CD4-positive, alpha-beta T cell (primary cell): ENCODE results near the gene MUC4. TPM values are rescaled to one million over a fixed set of nuclear protein-coding genes. Genes with fewer than 3 reads are reported as not detected.
A peak's percentile ranks its signal among the peaks of the same experiment; 100 is the strongest.

Experiments
- ATAC-seq: fragments of 200-7000 bp; cut with Tn5 transposase; one replicate; pipeline ENCODE4 v1.10.0; 2022; ENCODE audit warnings: mild to moderate bottlenecking; ENCODE audit not compliant: poor library complexity
- CTCF ChIA-PET: fragments of 350-600 bp; sonication (Branson Sonifier 250); formaldehyde crosslinking; loops from one replicate; lab custom pipeline; 2021; ENCODE audit warnings: antibody characterized with exemption, inconsistent platforms; lab: Charles Lee
- POLR2A ChIA-PET: fragments of 350-600 bp; sonication (Branson Sonifier 250); formaldehyde crosslinking; loops from one replicate; lab custom pipeline; 2021; ENCODE audit warnings: antibody characterized with exemption, inconsistent platforms; lab: Charles Lee
- DNase-seq, 14 experiments: peaks; one replicate each; pipeline ENCODE4 v3.0.0-alpha.2; 2013 to 2020; ENCODE audit warnings: mixed read lengths in 2 of 14
- H3K27ac ChIP-seq, 2 donors: one replicate each; pipeline versions ENCODE4 v1.5.1 to v1.7.0; 2013; ENCODE audit warnings: low read length in 2 of 2, low read depth in 1 of 2, mild to moderate bottlenecking in 1 of 2
- H3K27me3 ChIP-seq, 2 experiments: 1 replicate in 1 of 2; 2 replicates in 1 of 2; pipeline versions ENCODE4 v1.6.1 to v1.7.0; 2013; ENCODE audit warnings: low read length in 2 of 2, control low read depth in 1 of 2, mild to moderate bottlenecking in 1 of 2, moderate library complexity in 1 of 2; ENCODE audit not compliant: insufficient read depth in 2 of 2, control insufficient read depth in 1 of 2
- H3K36me3 ChIP-seq: one replicate; pipeline ENCODE4 v1.6.1; 2013; ENCODE audit warnings: low read length, control low read depth; ENCODE audit not compliant: insufficient read depth
- H3K4me1 ChIP-seq: one replicate; pipeline ENCODE4 v1.6.1; 2013; ENCODE audit warnings: low read length, control low read depth; ENCODE audit not compliant: insufficient read depth
- H3K4me3 ChIP-seq: one replicate; pipeline ENCODE4 v1.5.1; 2013; ENCODE audit warnings: mild to moderate bottlenecking, low read length, moderate library complexity
- H3K9me3 ChIP-seq, 2 experiments: 1 replicate in 1 of 2; 2 replicates in 1 of 2; pipeline versions ENCODE4 v1.6.1 to v1.7.0; 2013; ENCODE audit warnings: low read length in 2 of 2, mild to moderate bottlenecking in 2 of 2, control low read depth in 1 of 2, moderate library complexity in 1 of 2; ENCODE audit not compliant: control insufficient read depth in 1 of 2, insufficient read depth in 1 of 2
- H3K27ac Mint-ChIP-seq: one replicate; pipeline ENCODE4 v1.8.0; 2020; ENCODE audit warnings: mixed read lengths
- H3K27me3 Mint-ChIP-seq: one replicate; pipeline ENCODE4 v1.8.0; 2021; ENCODE audit warnings: mixed read lengths
- H3K36me3 Mint-ChIP-seq: one replicate; pipeline ENCODE4 v1.8.0; 2021; ENCODE audit warnings: low read depth, mixed read lengths
- H3K4me1 Mint-ChIP-seq: one replicate; pipeline ENCODE4 v1.8.0; 2021; ENCODE audit warnings: low read depth, mixed read lengths
- H3K4me3 Mint-ChIP-seq: one replicate; pipeline ENCODE4 v1.8.0; 2020; ENCODE audit warnings: mild to moderate bottlenecking, mixed read lengths
- H3K9me3 Mint-ChIP-seq: one replicate; pipeline ENCODE4 v1.8.0; 2020; ENCODE audit warnings: mixed read lengths
- intact Hi-C, 2 experiments: fragments of 100-400 bp; cut with DNase I in 1 of 2; cut with micrococcal nuclease in 1 of 2; formaldehyde crosslinking; loops; one replicate each; pipeline versions ENCODE4 v1.15.1 to v1.9.0; 2023 to 2025; cut with DNase I, micrococcal nuclease
- total RNA-seq, 174 experiments: library from RNA in 2 of 174; stranded (reverse) in 2 of 174; gene quantifications; one replicate each; pipeline ENCODE4 v1.2.3 and lab custom pipeline; 2021 to 2026
- TF ChIP-seq, protein P1 (sequence below): fragments of 200-600 bp; IDR thresholded peaks from one replicate; pipeline ENCODE4 v1.8.0; 2022; ENCODE audit warnings: antibody characterized with exemption, mild to moderate bottlenecking

The MUC4 gene
- total RNA-seq, 2 experiments from 2014 or later: not detected

DNA sequence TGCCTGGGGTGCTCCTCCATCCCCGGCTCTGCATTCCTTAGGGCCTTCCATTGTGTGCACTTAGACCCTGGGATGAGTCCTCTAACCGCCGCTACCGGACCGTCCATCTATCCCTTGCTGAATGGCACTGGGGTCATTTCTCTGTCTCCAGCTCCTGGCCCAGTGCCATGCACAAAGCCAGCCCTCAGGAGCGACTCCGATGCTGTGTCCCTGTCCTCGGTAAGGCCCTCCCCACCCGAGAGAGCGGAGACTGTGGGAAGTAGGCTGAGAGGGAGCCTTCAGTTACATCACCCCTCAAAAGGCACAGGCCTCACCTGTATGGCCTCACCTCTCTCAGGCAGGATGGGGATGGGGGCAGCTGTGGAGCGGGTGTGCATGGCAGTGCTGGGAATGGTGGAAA lies 33.8 kb downstream of the MUC4 start:
- Histone ChIP-seq H3K36me3 (no peaks in the 10 kb centered on the region), H3K4me3 (no peak overlapping the region), H3K9me3 (peaks cover 0 to 48% of the 10 kb centered on the region in 2 experiments), H3K27me3 (no peaks in the 10 kb centered on the region), H3K4me1 (peaks cover 19% of the 10 kb centered on the region), H3K27ac (no peak overlapping the region)
- Mint-ChIP-seq H3K27me3 (no peaks in the 10 kb centered on the region), H3K27ac (peak overlapping the region; percentile 71), H3K36me3 (peaks cover 11% of the 10 kb centered on the region), H3K4me3 (peak overlapping the region; percentile 15), H3K9me3 (peaks cover 6% of the 10 kb centered on the region), H3K4me1 (peaks cover 23% of the 10 kb centered on the region)
- ChIA-PET POLR2A (no interaction called here), CTCF (no interaction called here)
- ATAC-seq (no peak), DNase-seq (peak in 1 of 14 experiments; percentile 30)
- TF ChIP-seq, protein P1, sequence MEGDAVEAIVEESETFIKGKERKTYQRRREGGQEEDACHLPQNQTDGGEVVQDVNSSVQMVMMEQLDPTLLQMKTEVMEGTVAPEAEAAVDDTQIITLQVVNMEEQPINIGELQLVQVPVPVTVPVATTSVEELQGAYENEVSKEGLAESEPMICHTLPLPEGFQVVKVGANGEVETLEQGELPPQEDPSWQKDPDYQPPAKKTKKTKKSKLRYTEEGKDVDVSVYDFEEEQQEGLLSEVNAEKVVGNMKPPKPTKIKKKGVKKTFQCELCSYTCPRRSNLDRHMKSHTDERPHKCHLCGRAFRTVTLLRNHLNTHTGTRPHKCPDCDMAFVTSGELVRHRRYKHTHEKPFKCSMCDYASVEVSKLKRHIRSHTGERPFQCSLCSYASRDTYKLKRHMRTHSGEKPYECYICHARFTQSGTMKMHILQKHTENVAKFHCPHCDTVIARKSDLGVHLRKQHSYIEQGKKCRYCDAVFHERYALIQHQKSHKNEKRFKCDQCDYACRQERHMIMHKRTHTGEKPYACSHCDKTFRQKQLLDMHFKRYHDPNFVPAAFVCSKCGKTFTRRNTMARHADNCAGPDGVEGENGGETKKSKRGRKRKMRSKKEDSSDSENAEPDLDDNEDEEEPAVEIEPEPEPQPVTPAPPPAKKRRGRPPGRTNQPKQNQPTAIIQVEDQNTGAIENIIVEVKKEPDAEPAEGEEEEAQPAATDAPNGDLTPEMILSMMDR: no peak
- intact Hi-C loops: no loop called here

DNA sequence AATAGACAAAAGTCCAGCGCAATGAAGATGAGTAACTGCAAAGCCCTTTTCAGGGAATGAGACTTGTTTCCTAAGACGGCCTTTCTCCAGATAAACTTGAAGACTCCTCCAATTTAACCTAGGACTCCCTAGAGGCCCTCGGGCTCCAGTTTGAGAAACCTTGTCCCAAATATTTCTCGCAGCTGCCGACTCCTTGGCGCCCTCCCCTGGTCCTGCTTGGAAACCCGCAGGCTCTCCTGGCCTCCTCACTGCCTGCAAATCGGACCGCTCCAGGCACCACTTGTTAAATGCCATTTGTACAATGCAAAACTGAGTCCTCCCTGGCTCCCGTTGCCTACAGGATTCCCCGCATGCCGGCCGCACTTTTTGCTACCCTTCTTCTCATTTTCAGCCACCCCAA lies 36.8 kb downstream of the MUC4 start:
- ChIA-PET CTCF (no interaction called here), POLR2A (no interaction called here)
- Mint-ChIP-seq H3K4me1 (peaks cover 11% of the 10 kb centered on the region), H3K27ac (no peak overlapping the region), H3K27me3 (no peaks in the 10 kb centered on the region), H3K36me3 (peaks cover 7% of the 10 kb centered on the region), H3K4me3 (no peak overlapping the region), H3K9me3 (peaks cover 2% of the 10 kb centered on the region)
- DNase-seq (peak in 1 of 14 experiments; percentile 22), ATAC-seq (no peak)
- peaks cover 4% of the 10 kb centered on the region for H3K4me1 ChIP-seq
- intact Hi-C loops: no loop called here
- H3K4me3 ChIP-seq: no peak overlapping the region
- H3K27ac ChIP-seq: no peak overlapping the region
- TF ChIP-seq, protein P1: no peak
- H3K36me3 ChIP-seq: no peaks in the 10 kb centered on the region
- H3K9me3 ChIP-seq: peaks cover 0 to 21% of the 10 kb centered on the region in 2 experiments
- H3K27me3 ChIP-seq: no peaks in the 10 kb centered on the region

DNA sequence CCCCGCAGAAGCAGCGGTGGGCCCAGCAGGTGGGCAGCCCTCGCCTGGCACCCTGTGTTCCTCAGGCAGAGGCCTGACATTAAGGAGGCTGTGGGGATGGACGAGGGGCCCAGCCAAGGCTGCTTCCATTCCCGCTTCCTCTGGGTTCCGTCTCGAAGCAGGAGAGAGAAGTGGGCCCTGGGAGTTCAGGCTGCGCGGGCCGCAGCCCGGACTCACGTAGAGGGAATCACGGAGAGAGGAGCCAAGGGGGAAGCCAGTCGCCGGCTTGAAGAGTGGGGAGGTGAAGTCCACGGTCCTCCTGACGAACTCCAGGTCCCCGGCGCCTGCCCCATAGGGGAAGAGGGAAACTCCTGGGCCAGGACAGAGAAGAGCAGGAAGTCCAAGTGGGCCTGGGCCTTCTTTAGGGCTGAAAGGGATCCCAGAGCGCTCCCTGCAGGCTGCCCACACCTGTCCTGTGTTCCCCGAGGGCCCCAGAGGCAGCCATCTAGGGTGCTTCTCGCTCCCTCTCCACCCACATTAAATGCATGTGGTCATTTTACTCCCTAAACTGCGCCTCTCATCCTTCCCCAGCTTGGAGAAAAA lies 37.7 kb downstream of the MUC4 start:
- CTCF ChIA-PET: no interaction called here
- Histone ChIP-seq H3K4me3 (no peak overlapping the region), H3K4me1 (peaks cover 3% of the 10 kb centered on the region), H3K27me3 (no peaks in the 10 kb centered on the region), H3K9me3 (peaks cover 0 to 18% of the 10 kb centered on the region in 2 experiments), H3K36me3 (no peaks in the 10 kb centered on the region), H3K27ac (no peak overlapping the region)
- TF ChIP-seq, protein P1: no peak
- intact Hi-C loops: no loop called here
- POLR2A ChIA-PET: no interaction called here
- DNase-seq (peak in 1 of 14 experiments; percentile 21), ATAC-seq (no peak)
- Mint-ChIP-seq H3K4me1 (peaks cover 8% of the 10 kb centered on the region), H3K27ac (no peak overlapping the region), H3K9me3 (peaks cover 2% of the 10 kb centered on the region), H3K36me3 (peaks cover 7% of the 10 kb centered on the region), H3K27me3 (no peaks in the 10 kb centered on the region), H3K4me3 (no peak overlapping the region)
